Loucy (cell line): ENCODE results near the gene PCDHGA5.
"Not testable (repeated sequence)": the region's sequence is repeated elsewhere in the genome, so short reads cannot be mapped to it uniquely, and the experiment has no call there.

Experiments used
- H2AFZ ChIP-seq: fragments of 200-600 bp; sonication (generic); 2 replicates; pipeline ENCODE4 v1.6.0; 2016; ENCODE audit warnings: antibody characterized with exemption, mild to moderate bottlenecking, low read length, moderate library complexity
- H3F3A ChIP-seq: fragments of 200-600 bp; 2 replicates; pipeline ENCODE4 v1.6.0; 2016; ENCODE audit warnings: antibody characterized with exemption, low read depth, mild to moderate bottlenecking
- H3K27me3 ChIP-seq: fragments of 200-600 bp; sonication (generic); 2 replicates; pipeline ENCODE4 v1.6.1; 2014; ENCODE audit warnings: low read length, mild to moderate bottlenecking; ENCODE audit not compliant: insufficient read depth, poor library complexity, severe bottlenecking
- H3K36me3 ChIP-seq: fragments of 200-600 bp; sonication (generic); 2 replicates; pipeline ENCODE4 v1.6.1; 2016; ENCODE audit warnings: low read length; ENCODE audit not compliant: insufficient read depth
- H3K4me1 ChIP-seq: fragments of 200-600 bp; sonication (generic); 2 replicates; pipeline ENCODE4 v1.5.1; 2014; ENCODE audit warnings: low read length, mild to moderate bottlenecking; ENCODE audit not compliant: insufficient read depth, poor library complexity, severe bottlenecking
- H3K4me2 ChIP-seq: fragments of 200-600 bp; sonication (generic); 2 replicates; pipeline ENCODE4 v1.6.0; 2014; ENCODE audit warnings: antibody characterized with exemption, low read length, low read depth, mild to moderate bottlenecking; ENCODE audit not compliant: poor library complexity, severe bottlenecking
- H3K4me3 ChIP-seq: fragments of 200-600 bp; sonication (generic); 2 replicates; pipeline ENCODE4 v1.5.1; 2014; ENCODE audit warnings: low read length, mild to moderate bottlenecking, mixed read lengths; ENCODE audit not compliant: poor library complexity, severe bottlenecking
- H3K79me2 ChIP-seq: fragments of 200-600 bp; sonication (generic); 2 replicates; pipeline ENCODE4 v1.6.1; 2014; ENCODE audit warnings: low read length; ENCODE audit not compliant: insufficient read depth
- H3K9ac ChIP-seq: fragments of 200-600 bp; sonication (generic); 2 replicates; pipeline ENCODE4 v1.6.0; 2014; ENCODE audit warnings: mild to moderate bottlenecking, low read depth, low read length, moderate library complexity; ENCODE audit not compliant: poor library complexity, severe bottlenecking
- H3K9me2 ChIP-seq: fragments of 200-600 bp; sonication (generic); replicated peaks from 2 replicates; pipeline ENCODE4 v1.6.1; 2016; ENCODE audit warnings: low read depth, low read length, mixed read lengths
- H3K9me3 ChIP-seq: fragments of 200-600 bp; sonication (generic); 2 replicates; pipeline ENCODE4 v1.6.1; 2014; ENCODE audit warnings: mild to moderate bottlenecking, antibody characterized with exemption, low read length, low read depth; ENCODE audit not compliant: insufficient read depth
- H4K20me1 ChIP-seq: fragments of 200-600 bp; sonication (generic); 2 replicates; pipeline ENCODE4 v1.6.0; 2014; ENCODE audit warnings: antibody characterized with exemption, low read length, mild to moderate bottlenecking; ENCODE audit not compliant: insufficient read depth, poor library complexity, severe bottlenecking
- EZH2phosphoT487 ChIP-seq: fragments of 200-600 bp; IDR thresholded peaks from 2 replicates; pipeline ENCODE4 v1.6.1; 2018; ENCODE audit warnings: antibody characterized with exemption, mild to moderate bottlenecking, moderate library complexity, borderline replicate concordance
- TF ChIP-seq, protein P1 (sequence below): fragments of 200-600 bp; sonication (generic); conservative IDR thresholded peaks from 2 replicates; pipeline ENCODE4 v1.5.1; 2014; ENCODE audit warnings: mild to moderate bottlenecking, antibody characterized with exemption, low read length

PCDHGA5 gene

DNA sequence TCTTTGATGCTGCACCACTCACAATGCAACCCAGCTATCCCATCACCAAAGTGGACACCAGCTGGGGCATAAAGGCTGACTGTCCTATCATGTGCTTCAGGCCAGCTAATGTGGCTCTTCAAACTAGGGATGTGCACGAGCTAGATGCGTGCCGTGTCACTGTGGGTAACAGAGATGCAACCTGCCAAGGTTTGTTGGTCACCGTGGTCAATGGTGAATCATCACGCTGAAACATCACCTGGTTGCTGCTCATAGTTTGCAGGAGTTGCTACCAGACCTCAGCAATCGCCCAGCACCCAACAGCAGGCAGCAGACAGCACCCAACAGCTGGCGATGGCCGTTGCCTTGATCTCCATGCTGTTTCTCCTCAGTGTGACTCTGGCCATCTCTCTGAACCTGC lies 35.7 kb upstream of the PCDHGA5 start:
- Histone ChIP-seq H4K20me1 (no peaks in the 10 kb centered on the region), H3K4me1 (no peaks in the 10 kb centered on the region), H3K9me2 (no peaks in the 10 kb centered on the region), H3F3A (no peaks in the 10 kb centered on the region), H3K36me3 (no peaks in the 10 kb centered on the region), H3K4me3 (no peak overlapping the region), H2AFZ (no peak overlapping the region), H3K27me3 (no peaks in the 10 kb centered on the region), H3K9ac (no peak overlapping the region), H3K9me3 (no peaks in the 10 kb centered on the region), H3K79me2 (no peaks in the 10 kb centered on the region), H3K4me2 (no peak overlapping the region)
- TF ChIP-seq, protein P1, sequence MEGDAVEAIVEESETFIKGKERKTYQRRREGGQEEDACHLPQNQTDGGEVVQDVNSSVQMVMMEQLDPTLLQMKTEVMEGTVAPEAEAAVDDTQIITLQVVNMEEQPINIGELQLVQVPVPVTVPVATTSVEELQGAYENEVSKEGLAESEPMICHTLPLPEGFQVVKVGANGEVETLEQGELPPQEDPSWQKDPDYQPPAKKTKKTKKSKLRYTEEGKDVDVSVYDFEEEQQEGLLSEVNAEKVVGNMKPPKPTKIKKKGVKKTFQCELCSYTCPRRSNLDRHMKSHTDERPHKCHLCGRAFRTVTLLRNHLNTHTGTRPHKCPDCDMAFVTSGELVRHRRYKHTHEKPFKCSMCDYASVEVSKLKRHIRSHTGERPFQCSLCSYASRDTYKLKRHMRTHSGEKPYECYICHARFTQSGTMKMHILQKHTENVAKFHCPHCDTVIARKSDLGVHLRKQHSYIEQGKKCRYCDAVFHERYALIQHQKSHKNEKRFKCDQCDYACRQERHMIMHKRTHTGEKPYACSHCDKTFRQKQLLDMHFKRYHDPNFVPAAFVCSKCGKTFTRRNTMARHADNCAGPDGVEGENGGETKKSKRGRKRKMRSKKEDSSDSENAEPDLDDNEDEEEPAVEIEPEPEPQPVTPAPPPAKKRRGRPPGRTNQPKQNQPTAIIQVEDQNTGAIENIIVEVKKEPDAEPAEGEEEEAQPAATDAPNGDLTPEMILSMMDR = no peak
- no peak for TF ChIP-seq EZH2phosphoT487

DNA sequence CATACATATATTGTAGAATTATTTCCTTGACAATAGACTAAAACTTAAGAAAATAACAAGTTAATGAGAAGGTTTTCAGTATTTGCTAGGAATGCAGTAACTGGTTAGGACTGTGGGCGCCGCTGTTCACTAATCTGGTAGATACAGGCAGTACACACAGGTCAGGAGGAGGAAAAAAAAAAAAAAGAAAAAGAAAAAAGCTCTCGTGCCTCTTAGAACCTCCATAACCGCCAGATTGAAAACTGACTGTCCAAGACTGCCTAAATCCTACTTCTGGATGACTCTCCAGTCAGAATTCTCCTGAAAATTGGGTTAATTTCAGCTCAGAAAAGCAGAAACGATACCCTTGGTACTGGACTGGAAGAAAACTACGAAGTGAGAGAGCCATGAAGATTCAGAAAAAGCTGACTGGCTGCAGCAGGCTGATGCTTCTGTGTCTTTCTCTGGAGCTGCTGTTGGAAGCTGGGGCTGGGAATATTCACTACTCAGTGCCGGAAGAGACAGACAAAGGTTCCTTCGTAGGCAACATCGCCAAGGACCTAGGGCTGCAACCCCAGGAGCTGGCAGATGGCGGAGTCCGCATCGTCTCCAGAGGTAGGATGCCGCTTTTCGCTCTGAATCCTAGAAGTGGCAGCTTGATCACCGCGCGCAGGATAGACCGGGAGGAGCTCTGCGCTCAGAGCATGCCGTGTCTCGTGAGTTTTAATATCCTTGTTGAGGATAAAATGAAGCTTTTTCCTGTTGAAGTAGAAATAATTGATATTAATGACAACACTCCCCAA lies 33.5 kb upstream of the PCDHGA5 start, which contains the start of gene PCDHGA1:
Gene PCDHGA1, plus strand, starts transcription at position 216 of the 782 bp plus-strand sequence.
- Histone ChIP-seq H3K36me3 (no peaks in the 10 kb centered on the region), H3K79me2 (no peaks in the 10 kb centered on the region), H3K27me3 (no peaks in the 10 kb centered on the region), H3F3A (no peaks in the 10 kb centered on the region), H3K9ac (no peak within 1 kb of the TSS), H3K4me3 (no peak within 1 kb of the TSS), H3K9me2 (no peaks in the 10 kb centered on the region), H2AFZ (no peak within 1 kb of the TSS), H3K4me2 (no peak within 1 kb of the TSS), H3K4me1 (no peaks in the 10 kb centered on the region), H4K20me1 (no peaks in the 10 kb centered on the region), H3K9me3 (no peaks in the 10 kb centered on the region)
- TF ChIP-seq, protein P1 = peak; percentile 1
- TF ChIP-seq EZH2phosphoT487 = no peak

DNA sequence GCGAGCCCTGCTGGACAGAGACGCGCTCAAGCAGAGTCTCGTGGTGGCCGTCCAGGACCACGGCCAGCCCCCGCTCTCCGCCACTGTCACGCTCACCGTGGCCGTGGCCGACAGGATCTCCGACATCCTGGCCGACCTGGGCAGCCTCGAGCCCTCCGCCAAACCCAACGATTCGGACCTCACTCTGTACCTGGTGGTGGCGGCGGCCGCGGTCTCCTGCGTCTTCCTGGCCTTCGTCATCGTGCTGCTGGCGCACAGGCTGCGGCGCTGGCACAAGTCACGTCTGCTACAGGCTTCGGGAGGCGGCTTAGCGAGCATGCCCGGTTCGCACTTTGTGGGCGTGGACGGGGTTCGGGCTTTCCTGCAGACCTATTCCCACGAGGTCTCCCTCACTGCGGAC lies 31.4 kb upstream of the PCDHGA5 start:
- not testable (repeated sequence) for H3K4me1 ChIP-seq, H3K27me3 ChIP-seq, H3K9me3 ChIP-seq, H3F3A ChIP-seq, H3K79me2 ChIP-seq, H2AFZ ChIP-seq, H3K9ac ChIP-seq, H3K4me3 ChIP-seq, H3K4me2 ChIP-seq, H3K9me2 ChIP-seq, H3K36me3 ChIP-seq, H4K20me1 ChIP-seq
